K562 (cell line): ENCODE data around the gene C10orf105. TPM values are rescaled to one million over a fixed set of nuclear protein-coding genes. Genes with fewer than 3 reads are reported as not detected.

Source experiments
- ATAC-seq: fragments of 200-7000 bp; cut with Tn5 transposase; 3 replicates; pipeline ENCODE4 v1.9.1; 2020; ENCODE audit warnings: moderate library complexity
- BruUV-seq: library from RNA; stranded (reverse); fragments of 400-500 nt; replicated peaks from 2 replicates; lab custom pipeline; 2021; lab: Mats Ljungman, UMichigan
- CTCF ChIA-PET: fragments of 300-600 bp; formaldehyde crosslinking; extraction: SDS; loops from one replicate; lab custom pipeline; 2021; ENCODE audit warnings: low intra/inter-chr PET ratio; lab: Yijun Ruan, JAX
- POLR2A ChIA-PET: fragments of 300-600, 350-650 bp; sonication (Branson Sonifier 250); formaldehyde crosslinking; extraction: SDS; loops from one replicate; lab custom pipeline; 2021; ENCODE audit warnings: antibody characterized with exemption, inconsistent platforms; lab: Yijun Ruan, JAX
- DNase-seq, 4 experiments: peaks; one replicate each; pipeline versions ENCODE4 v3.0.0 to v3.0.0-alpha.2; 2011 to 2018; ENCODE audit warnings: low spot score in 3 of 4, mixed read lengths in 3 of 4; ENCODE audit errors: extremely low read depth in 1 of 4
- FAIRE-seq: peaks from 2 replicates; lab custom pipeline; 2011; peaks lifted over from hg19 to GRCh38; lab: Jason Lieb, UNC
- H2AFZ ChIP-seq: 2 replicates; pipeline ENCODE4 v1.6.0; 2011; ENCODE audit warnings: low read depth, low read length, control low read depth, inconsistent platforms
- H3K27ac ChIP-seq: fragments of 200-600 bp; 3 replicates; pipeline ENCODE4 v1.8.0; 2011; ENCODE audit warnings: low read depth, mild to moderate bottlenecking, control low read depth, inconsistent platforms, low read length, moderate library complexity, mixed read lengths; ENCODE audit errors: extremely low read depth
- H3K27me3 ChIP-seq, 2 experiments: fragments of 300-600 bp in 1 of 2; 2 replicates in 1 of 2; 3 replicates in 1 of 2; pipeline versions ENCODE4 v1.6.0 to v1.8.0; 2011; ENCODE audit warnings: inconsistent platforms in 2 of 2, low read length in 2 of 2, mild to moderate bottlenecking in 1 of 2, mixed read lengths in 1 of 2, moderate library complexity in 1 of 2; ENCODE audit not compliant: control insufficient read depth in 2 of 2, insufficient read depth in 2 of 2
- H3K36me3 ChIP-seq: fragments of 300-600 bp; 3 replicates; pipeline ENCODE4 v1.8.0; 2011; ENCODE audit warnings: mild to moderate bottlenecking, low read length, inconsistent platforms; ENCODE audit not compliant: control insufficient read depth, insufficient read depth
- H3K4me1 ChIP-seq, 2 experiments: fragments of 200-600 bp in 1 of 2; replicated peaks in 1 of 2; 2 replicates in 1 of 2; 3 replicates in 1 of 2; pipeline versions ENCODE4 v1.5.1 to v1.8.0; 2011; ENCODE audit warnings: inconsistent platforms in 2 of 2, low read length in 2 of 2, mild to moderate bottlenecking in 1 of 2, mixed read lengths in 1 of 2, moderate library complexity in 1 of 2; ENCODE audit not compliant: control insufficient read depth in 2 of 2, insufficient read depth in 2 of 2
- H3K4me2 ChIP-seq: 2 replicates; pipeline ENCODE4 v1.6.1; 2011; ENCODE audit warnings: low read length, control low read depth, inconsistent platforms, mixed read lengths; ENCODE audit not compliant: insufficient read depth
- H3K4me3 ChIP-seq: fragments of 200-600 bp; sonication (generic), shearing (Covaris generic); 2 replicates; pipeline ENCODE4 v1.5.1; 2016; ENCODE audit warnings: control low read depth, inconsistent platforms
- H3K79me2 ChIP-seq: fragments of 200-600 bp; 3 replicates; pipeline ENCODE4 v1.8.0; 2011; ENCODE audit warnings: low read length, inconsistent platforms; ENCODE audit not compliant: control insufficient read depth, insufficient read depth
- H3K9ac ChIP-seq, 2 experiments: 2 replicates each; pipeline versions ENCODE4 v1.6.0 to v1.6.1; 2011; ENCODE audit warnings: low read depth in 2 of 2, low read length in 2 of 2, control low read depth in 1 of 2, inconsistent platforms in 1 of 2, mild to moderate bottlenecking in 1 of 2, mixed read lengths in 1 of 2; ENCODE audit not compliant: insufficient read depth in 1 of 2
- H3K9me1 ChIP-seq: one replicate; pipeline ENCODE4 v1.6.0; 2011; ENCODE audit warnings: inconsistent platforms, mild to moderate bottlenecking, low read length, moderate library complexity; ENCODE audit not compliant: control insufficient read depth, insufficient read depth
- H3K9me3 ChIP-seq: replicated peaks from 2 replicates; pipeline ENCODE4 v1.5.1; 2011; ENCODE audit warnings: low read depth, low read length, inconsistent platforms; ENCODE audit not compliant: control insufficient read depth, insufficient read depth
- H4K20me1 ChIP-seq: replicated peaks from 2 replicates; pipeline ENCODE4 v1.6.1; 2011; ENCODE audit warnings: low read length, inconsistent platforms, mixed read lengths; ENCODE audit not compliant: control insufficient read depth, insufficient read depth
- RBBP5 ChIP-seq: fragments of 200-600 bp; sonication (generic); IDR thresholded peaks from 2 replicates; pipeline ENCODE4 v1.6.1; 2012; ENCODE audit warnings: borderline replicate concordance, mild to moderate bottlenecking, low read length, control low read depth, inconsistent platforms; ENCODE audit not compliant: insufficient read depth, poor library complexity, severe bottlenecking
- SMAD3 ChIP-seq: fragments of 450-650 bp; formaldehyde crosslinking; conservative IDR thresholded peaks from 2 replicates; pipeline ENCODE4 v1.4.0; 2020; ENCODE audit warnings: mild to moderate bottlenecking
- WGBS: fragments of 100-300 bp; shearing (Covaris generic); methylation state at CpG from one replicate; pipeline ENCODE4 v1.1.6; 2016; ENCODE audit warnings: low coverage, mixed read lengths; ENCODE audit not compliant: insufficient coverage; ENCODE audit errors: missing lambda C conversion rate; 5-methylcytosine and 5-hydroxymethylcytosine counted together
- in situ Hi-C: fragments of 300-500 bp; cut with MboI; formaldehyde crosslinking; loops from 4 replicates; pipeline ENCODE4 v1.15.0; 2018; ENCODE audit warnings: inconsistent platforms, mixed read lengths
- intact Hi-C: fragments of 100-400 bp; cut with micrococcal nuclease; formaldehyde crosslinking; loops from 2 replicates; pipeline ENCODE4 v1.14.2; 2022
- polyA plus RNA-seq, 8 experiments: library from polyadenylated mRNA; depleted of rRNA in 4 of 8; stranded (reverse) in 5 of 8; unstranded in 3 of 8; fragments of >200 nt; fragmentation: Nextera tagmentation in 2 of 8; fragmentation: Illumina TruSeq in 1 of 8; extraction: Ambion mirVana in 2 of 8; extraction: Trizol in 1 of 8; gene quantifications; 2 replicates each; pipeline versions ENCODE4 v1.2.1 to v1.2.3, GENCODE V29; 2011 to 2014; ENCODE audit warnings: inconsistent platforms in 1 of 8, missing spikeins in 1 of 8
- total RNA-seq, 7 experiments: library from RNA; depleted of rRNA in 6 of 7; stranded (reverse); fragments of >200 nt in 6 of 7; fragmentation: Illumina TruSeq in 2 of 7; extraction: Trizol in 2 of 7; gene quantifications; 2 replicates each; pipeline versions ENCODE4 v1.2.1 to v1.2.3, GENCODE V29; 2011 to 2021; ENCODE audit warnings: low replicate concordance in 1 of 7

C10orf105 gene
- total and polyA plus RNA-seq, 9 of the 15 experiments (the other 6 are each of a cell fraction or from before 2014, with no cell fraction given) = 0.03 to 0.25 (median 0.04) TPM; not detected in 3

- H3K27ac ChIP-seq = no peak overlapping the region
- H3K9ac ChIP-seq = no peak overlapping the region
- no peak overlapping the region for H3K4me2 ChIP-seq
- no peaks in the 10 kb centered on the region for H3K9me1 ChIP-seq
- POLR2A ChIA-PET = interaction anchor here (0.9 to 1.2 kb wide), 6 partner anchors 9 to 45 kb away, joined by 3 to 6 read pairs (median 3); no protein-coding TSS in a partner anchor
- no peaks in the 10 kb centered on the region; the same call in none of the 2 replicates for H4K20me1 ChIP-seq
- intact Hi-C loops (no loop called here), in situ Hi-C loops (no loop called here)
- H3K27me3 ChIP-seq = peaks cover 0 to 13% of the 10 kb centered on the region in 2 experiments; a peak in 2 of 5 replicates
- no TSS peak for BruUV-seq
- H3K9me3 ChIP-seq = no peaks in the 10 kb centered on the region
- H3K4me3 ChIP-seq = no peak overlapping the region
- no peaks in the 10 kb centered on the region for H3K36me3 ChIP-seq
- H2AFZ ChIP-seq = no peak overlapping the region
- TF ChIP-seq SMAD3 (CRISPR knock-in tag) (no peak), RBBP5 (no peak)
- H3K79me2 ChIP-seq = no peaks in the 10 kb centered on the region
- CTCF ChIA-PET = no interaction called here
- ATAC-seq (no peak), DNase-seq (no peak), FAIRE-seq (no peak)
- 56% methylated on average over 22 of the region's 22 CpGs for WGBS
- peaks cover 30 to 33% of the 10 kb centered on the region in 2 experiments for H3K4me1 ChIP-seq
These were observed 46.5 kb upstream of the C10orf105 start for GRCh38 chr10:71765906-71766716.
